Measurements from ENCODE around the gene ALOX12.
"Not testable (repeated sequence)": the region's sequence is repeated elsewhere in the genome, so short reads cannot be mapped to it uniquely, and the experiment has no call there.

ALOX12 gene

GRCh38 chr17:6959700-6960099 lies 36.1 kb upstream of the ALOX12 start:
- Histone ChIP-seq H3K9me3 (ENCODE audit: severe bottlenecking) (no peaks in the 10 kb centered on the region), H3K36me3 (no peaks in the 10 kb centered on the region), H3K4me3 (ENCODE audit: low read depth, low read length) (no peak overlapping the region), H3K27me3 (ENCODE audit: insufficient read depth, low read depth, severe bottlenecking) (no peaks in the 10 kb centered on the region), H3K27ac (no peak overlapping the region)
- no peak for TF ChIP-seq CTCF (IDR thresholded peaks at IDR 0.05; ENCODE audit: low read depth, low read length)
- no peak for DNase-seq

DNA sequence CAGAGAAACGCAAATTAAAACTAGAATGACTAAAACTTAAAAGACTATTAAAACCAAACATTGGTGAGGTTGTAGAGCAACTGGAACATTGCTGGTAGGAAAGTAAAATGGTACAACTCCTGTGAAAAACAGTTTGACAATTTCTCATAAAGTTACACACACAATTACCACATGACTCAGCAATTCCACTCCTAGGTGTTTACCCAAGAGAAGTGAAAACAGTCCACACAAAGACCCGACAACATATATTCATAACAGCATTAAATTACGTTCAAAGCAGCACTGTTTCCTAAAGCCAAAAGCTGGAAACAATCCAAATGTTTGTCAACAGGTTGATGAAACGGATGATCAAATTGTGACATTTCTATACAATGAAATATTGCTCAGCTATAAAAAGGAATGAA lies 26.5 kb upstream of the ALOX12 start:
- H3K36me3 ChIP-seq, result no peaks in the 10 kb centered on the region
- no peak for TF ChIP-seq CTCF (IDR thresholded peaks at IDR 0.05; ENCODE audit: low read depth, low read length)
- DNase-seq, result no peak
- H3K27me3 ChIP-seq (ENCODE audit: insufficient read depth, low read depth, severe bottlenecking), result peaks cover 5% of the 10 kb centered on the region
- H3K4me3 ChIP-seq (ENCODE audit: low read depth, low read length), result no peak overlapping the region
- no peak overlapping the region for H3K27ac ChIP-seq
- no peaks in the 10 kb centered on the region for H3K9me3 ChIP-seq (ENCODE audit: severe bottlenecking)

- TF ChIP-seq CTCF (IDR thresholded peaks at IDR 0.05; ENCODE audit: low read depth, low read length), result no peak
- Histone ChIP-seq H3K36me3 (no peaks in the 10 kb centered on the region), H3K27me3 (ENCODE audit: insufficient read depth, low read depth, severe bottlenecking) (peaks cover 5% of the 10 kb centered on the region), H3K4me3 (ENCODE audit: low read depth, low read length) (no peak overlapping the region), H3K9me3 (ENCODE audit: severe bottlenecking) (no peaks in the 10 kb centered on the region), H3K27ac (no peak overlapping the region)
- DNase-seq, result no peak
Observed at GRCh38 chr17:6970992-6971391, 24.9 kb upstream of the ALOX12 start.

DNA sequence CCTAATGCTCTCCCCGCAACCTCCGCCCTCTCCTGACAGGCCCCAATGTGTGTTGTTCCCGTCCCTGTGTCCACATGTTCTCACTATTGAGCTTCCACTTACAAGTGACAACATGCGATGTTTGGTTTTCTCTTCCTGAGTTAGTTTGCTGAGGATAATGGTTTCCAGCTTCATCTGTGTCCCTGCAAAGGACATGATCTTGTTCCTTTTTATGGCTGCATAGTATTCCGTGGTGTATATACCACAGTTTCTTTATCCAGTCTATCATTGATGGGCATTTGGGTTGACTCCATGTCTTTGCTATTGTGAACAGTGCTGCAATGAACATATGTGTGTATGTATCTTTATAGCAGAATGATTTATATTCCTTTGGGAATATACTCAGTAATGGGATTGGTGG lies 16.4 kb upstream of the ALOX12 start:
- H3K9me3 ChIP-seq (ENCODE audit: severe bottlenecking); H3K4me3 ChIP-seq (ENCODE audit: low read depth, low read length); DNase-seq; H3K27ac ChIP-seq; H3K36me3 ChIP-seq; H3K27me3 ChIP-seq (ENCODE audit: insufficient read depth, low read depth, severe bottlenecking): not testable (repeated sequence)

GRCh38 chr17:6981426-6981825 lies 14.4 kb upstream of the ALOX12 start:
- TF ChIP-seq CTCF (IDR thresholded peaks at IDR 0.05; ENCODE audit: low read depth, low read length), result no peak
- H3K4me3 ChIP-seq (ENCODE audit: low read depth, low read length), result no peak overlapping the region
- H3K27ac ChIP-seq, result no peak overlapping the region
- no peaks in the 10 kb centered on the region for H3K27me3 ChIP-seq (ENCODE audit: insufficient read depth, low read depth, severe bottlenecking)
- H3K36me3 ChIP-seq, result no peaks in the 10 kb centered on the region
- no peak for DNase-seq
- no peaks in the 10 kb centered on the region for H3K9me3 ChIP-seq (ENCODE audit: severe bottlenecking)

DNA sequence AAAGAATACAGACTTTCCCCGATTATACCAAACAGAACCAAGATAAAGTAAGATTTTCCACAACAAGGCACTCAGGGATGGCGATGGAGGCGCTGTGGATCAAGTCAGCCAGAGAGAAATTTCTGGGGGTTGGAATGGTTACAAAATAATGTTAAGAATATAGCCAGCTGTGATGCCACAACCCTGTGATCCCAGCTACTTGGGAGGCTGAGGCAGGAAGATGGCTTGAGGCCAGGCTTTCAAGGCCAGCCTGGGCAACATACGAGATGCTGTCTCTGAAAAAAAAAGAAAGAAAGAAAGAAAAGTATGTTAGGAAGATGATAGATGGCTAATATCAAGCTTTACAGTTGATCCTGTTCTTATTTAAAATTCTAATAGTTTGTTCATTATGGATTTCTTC lies 10.6 kb upstream of the ALOX12 start:
- no peak for DNase-seq

More for the DNA sequence above, 10.6 kb upstream of the ALOX12 start:
- no peak for TF ChIP-seq CTCF (IDR thresholded peaks at IDR 0.05; ENCODE audit: low read depth, low read length)
- Histone ChIP-seq H3K4me3 (ENCODE audit: low read depth, low read length) (no peak overlapping the region), H3K36me3 (no peaks in the 10 kb centered on the region), H3K27me3 (ENCODE audit: insufficient read depth, low read depth, severe bottlenecking) (no peaks in the 10 kb centered on the region), H3K27ac (no peak overlapping the region), H3K9me3 (ENCODE audit: severe bottlenecking) (no peaks in the 10 kb centered on the region)
